Measurements from ENCODE around the gene FAM186B.

DNA sequence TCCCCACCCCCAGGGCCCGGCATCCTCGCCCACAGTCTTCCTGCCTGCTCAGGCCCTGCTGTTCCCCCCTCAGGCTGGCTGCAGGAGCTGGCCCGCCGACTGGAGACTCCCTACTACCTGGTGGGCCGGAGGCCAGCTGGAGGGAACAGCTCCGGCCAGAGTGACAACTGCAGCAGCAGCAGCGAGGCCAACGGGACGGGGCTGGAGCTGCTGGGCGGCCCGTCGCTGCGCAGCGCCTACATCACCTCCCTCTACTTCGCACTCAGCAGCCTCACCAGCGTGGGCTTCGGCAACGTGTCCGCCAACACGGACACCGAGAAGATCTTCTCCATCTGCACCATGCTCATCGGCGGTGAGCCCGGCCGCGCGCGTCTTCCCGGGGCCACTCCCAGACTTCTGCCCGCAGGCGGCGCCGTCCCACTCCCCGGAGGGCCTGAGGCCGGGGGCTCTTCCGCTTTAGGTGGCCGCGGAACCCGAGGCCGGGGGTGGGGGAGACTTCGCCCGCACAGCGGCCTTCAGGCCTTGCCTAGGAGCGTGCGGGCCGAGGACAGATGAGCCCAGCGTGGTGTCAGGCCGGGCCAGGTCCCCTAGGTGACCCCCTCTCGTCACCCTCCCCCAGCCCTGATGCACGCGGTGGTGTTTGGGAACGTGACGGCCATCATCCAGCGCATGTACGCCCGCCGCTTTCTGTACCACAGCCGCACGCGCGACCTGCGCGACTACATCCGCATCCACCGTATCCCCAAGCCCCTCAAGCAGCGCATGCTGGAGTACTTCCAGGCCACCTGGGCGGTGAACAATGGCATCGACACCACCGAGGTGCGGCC lies 56.4 kb downstream of the FAM186B start:
- TF ChIP-seq, protein P1, sequence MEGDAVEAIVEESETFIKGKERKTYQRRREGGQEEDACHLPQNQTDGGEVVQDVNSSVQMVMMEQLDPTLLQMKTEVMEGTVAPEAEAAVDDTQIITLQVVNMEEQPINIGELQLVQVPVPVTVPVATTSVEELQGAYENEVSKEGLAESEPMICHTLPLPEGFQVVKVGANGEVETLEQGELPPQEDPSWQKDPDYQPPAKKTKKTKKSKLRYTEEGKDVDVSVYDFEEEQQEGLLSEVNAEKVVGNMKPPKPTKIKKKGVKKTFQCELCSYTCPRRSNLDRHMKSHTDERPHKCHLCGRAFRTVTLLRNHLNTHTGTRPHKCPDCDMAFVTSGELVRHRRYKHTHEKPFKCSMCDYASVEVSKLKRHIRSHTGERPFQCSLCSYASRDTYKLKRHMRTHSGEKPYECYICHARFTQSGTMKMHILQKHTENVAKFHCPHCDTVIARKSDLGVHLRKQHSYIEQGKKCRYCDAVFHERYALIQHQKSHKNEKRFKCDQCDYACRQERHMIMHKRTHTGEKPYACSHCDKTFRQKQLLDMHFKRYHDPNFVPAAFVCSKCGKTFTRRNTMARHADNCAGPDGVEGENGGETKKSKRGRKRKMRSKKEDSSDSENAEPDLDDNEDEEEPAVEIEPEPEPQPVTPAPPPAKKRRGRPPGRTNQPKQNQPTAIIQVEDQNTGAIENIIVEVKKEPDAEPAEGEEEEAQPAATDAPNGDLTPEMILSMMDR (IDR thresholded peaks at IDR 0.05; ENCODE audit: low read length): 0 out of 2 replicates have a peak, but pooled peaks have one; percentile 11
- no peak for TF ChIP-seq EZH2 (IDR thresholded peaks at IDR 0.05; ENCODE audit: borderline replicate concordance, low read length)
